Trophoblast cell (in vitro differentiated cells and primary cell): ENCODE measurements around the gene EVL.

ENCODE experiments used
- DNase-seq, 2 donors: peaks; one replicate each; pipeline ENCODE4 v3.0.0-alpha.2; 2016
- H2AFZ ChIP-seq: 2 replicates; pipeline ENCODE4 v1.6.1; 2013; ENCODE audit warnings: low read length, moderate library complexity, mild to moderate bottlenecking; ENCODE audit not compliant: insufficient read depth, poor library complexity
- H2AK5ac ChIP-seq: 2 replicates; pipeline ENCODE4 v1.6.1; 2013; ENCODE audit warnings: mild to moderate bottlenecking, low read length
- H2BK120ac ChIP-seq: 2 replicates; pipeline ENCODE4 v1.6.1; 2013; ENCODE audit warnings: low read length, mild to moderate bottlenecking, moderate library complexity; ENCODE audit not compliant: insufficient read depth, poor library complexity
- H2BK12ac ChIP-seq: 2 replicates; pipeline ENCODE4 v1.6.1; 2013; ENCODE audit warnings: mild to moderate bottlenecking, low read length, moderate library complexity
- H2BK5ac ChIP-seq: 2 replicates; pipeline ENCODE4 v1.6.1; 2013; ENCODE audit warnings: low read length, low read depth, moderate library complexity, mild to moderate bottlenecking; ENCODE audit not compliant: poor library complexity
- H3K14ac ChIP-seq: 2 replicates; pipeline ENCODE4 v1.6.1; 2013; ENCODE audit warnings: mild to moderate bottlenecking, low read length
- H3K18ac ChIP-seq: 2 replicates; pipeline ENCODE4 v1.6.1; 2013; ENCODE audit warnings: mild to moderate bottlenecking, low read length
- H3K23ac ChIP-seq: 2 replicates; pipeline ENCODE4 v1.6.1; 2013; ENCODE audit warnings: low read length
- H3K27ac ChIP-seq: 2 replicates; pipeline ENCODE4 v1.5.1; 2013; ENCODE audit warnings: low read depth, mild to moderate bottlenecking, inconsistent platforms, low read length, moderate library complexity
- H3K27me3 ChIP-seq: 2 replicates; pipeline ENCODE4 v1.6.1; 2013; ENCODE audit warnings: inconsistent platforms, mild to moderate bottlenecking, low read length, moderate library complexity; ENCODE audit not compliant: insufficient read depth
- H3K36me3 ChIP-seq, 2 experiments: 1 replicate in 1 of 2; 2 replicates in 1 of 2; pipeline ENCODE4 v1.6.1; 2013; ENCODE audit warnings: low read length in 2 of 2, mild to moderate bottlenecking in 2 of 2, moderate library complexity in 1 of 2; ENCODE audit not compliant: insufficient read depth in 2 of 2, control insufficient read depth in 1 of 2
- H3K4ac ChIP-seq: 2 replicates; pipeline ENCODE4 v1.6.1; 2013; ENCODE audit warnings: low read depth, mild to moderate bottlenecking, low read length, moderate library complexity
- H3K4me1 ChIP-seq, 2 experiments: 1 replicate in 1 of 2; 2 replicates in 1 of 2; pipeline ENCODE4 v1.6.1; 2013; ENCODE audit warnings: low read length in 2 of 2, mild to moderate bottlenecking in 2 of 2, moderate library complexity in 1 of 2; ENCODE audit not compliant: insufficient read depth in 2 of 2, control insufficient read depth in 1 of 2
- H3K4me2 ChIP-seq: 2 replicates; pipeline ENCODE4 v1.6.1; 2013; ENCODE audit warnings: inconsistent platforms, mild to moderate bottlenecking, low read length, moderate library complexity
- H3K4me3 ChIP-seq: 2 replicates; pipeline ENCODE4 v1.5.1; 2013; ENCODE audit warnings: mild to moderate bottlenecking, low read depth, low read length, inconsistent platforms
- H3K79me1 ChIP-seq: one replicate; pipeline ENCODE4 v1.6.1; 2013; ENCODE audit warnings: low read length
- H3K79me2 ChIP-seq: 2 replicates; pipeline ENCODE4 v1.6.1; 2013; ENCODE audit warnings: low read length, mild to moderate bottlenecking; ENCODE audit not compliant: control insufficient read depth, insufficient read depth, poor library complexity
- H3K9ac ChIP-seq: 2 replicates; pipeline ENCODE4 v1.6.1; 2013; ENCODE audit warnings: mild to moderate bottlenecking, low read length
- H3K9me3 ChIP-seq: 2 replicates; pipeline ENCODE4 v1.6.1; 2013; ENCODE audit warnings: low read depth, mild to moderate bottlenecking, control low read depth, inconsistent platforms, low read length; ENCODE audit not compliant: insufficient read depth
- H4K12ac ChIP-seq: 2 replicates; pipeline ENCODE4 v1.6.1; 2013; ENCODE audit warnings: low read depth, mild to moderate bottlenecking, low read length, moderate library complexity
- H4K8ac ChIP-seq: 2 replicates; pipeline ENCODE4 v1.6.1; 2013; ENCODE audit warnings: low read depth, mild to moderate bottlenecking, low read length, moderate library complexity
- H4K91ac ChIP-seq: one replicate; pipeline ENCODE4 v1.6.1; 2013; ENCODE audit warnings: low read depth, mild to moderate bottlenecking, low read length, moderate library complexity
- WGBS: extraction: QIAGEN DNeasy Blood & Tissue Kit; methylation state at CpG from one replicate; pipeline ENCODE4 v1.1.7; 2013; ENCODE audit warnings: missing lambda C conversion rate; ENCODE audit not compliant: insufficient read length, insufficient coverage; ENCODE audit errors: extremely low coverage; 5-methylcytosine and 5-hydroxymethylcytosine counted together

The EVL gene

GRCh38 chr14:100143523-100143922, 78.3 kb downstream of the EVL start:
- no peak overlapping the region for H2BK5ac ChIP-seq
- H3K79me1 ChIP-seq: no peaks in the 10 kb centered on the region
- H3K36me3 ChIP-seq: peaks cover 3 to 4% of the 10 kb centered on the region in 2 experiments
- H4K91ac ChIP-seq: no peak overlapping the region
- H2AK5ac ChIP-seq: no peak overlapping the region
- no peak overlapping the region for H4K12ac ChIP-seq
- no peak overlapping the region for H2BK120ac ChIP-seq
- no peak overlapping the region for H3K9ac ChIP-seq
- H3K23ac ChIP-seq: no peak overlapping the region
- H3K4me1 ChIP-seq: peaks cover 19 to 24% of the 10 kb centered on the region in 2 experiments
- no peak overlapping the region for H3K4me3 ChIP-seq
- no peak overlapping the region for H3K4ac ChIP-seq
- H3K79me2 ChIP-seq: no peaks in the 10 kb centered on the region
- H3K4me2 ChIP-seq: no peak overlapping the region
- H3K14ac ChIP-seq: no peak overlapping the region
- WGBS: no CpG with 5 or more reads among the region's 18 CpGs
- no peak overlapping the region for H3K27ac ChIP-seq
- H4K8ac ChIP-seq: no peak overlapping the region
- no peak overlapping the region for H3K18ac ChIP-seq
- no peak overlapping the region for H2BK12ac ChIP-seq
- H3K9me3 ChIP-seq: peaks cover 2% of the 10 kb centered on the region
- H2AFZ ChIP-seq: no peak overlapping the region
- DNase-seq: no peak
- no peaks in the 10 kb centered on the region for H3K27me3 ChIP-seq

GRCh38 chr14:100143934-100144333, 78.7 kb downstream of the EVL start:
- no peak overlapping the region for H2BK12ac ChIP-seq
- no peak overlapping the region for H3K27ac ChIP-seq
- no peaks in the 10 kb centered on the region for H3K79me2 ChIP-seq
- H4K12ac ChIP-seq: no peak overlapping the region
- no peaks in the 10 kb centered on the region for H3K79me1 ChIP-seq
- H3K4me3 ChIP-seq: no peak overlapping the region
- H3K4ac ChIP-seq: no peak overlapping the region
- H3K27me3 ChIP-seq: no peaks in the 10 kb centered on the region
- H3K14ac ChIP-seq: no peak overlapping the region
- peaks cover 19 to 24% of the 10 kb centered on the region in 2 experiments for H3K4me1 ChIP-seq
- H4K8ac ChIP-seq: no peak overlapping the region
- no peak overlapping the region for H4K91ac ChIP-seq
- no CpG with 5 or more reads among the region's 23 CpGs for WGBS
- H3K18ac ChIP-seq: no peak overlapping the region
- H2BK5ac ChIP-seq: no peak overlapping the region
- no peak overlapping the region for H3K4me2 ChIP-seq
- DNase-seq: no peak
- peaks cover 2% of the 10 kb centered on the region for H3K9me3 ChIP-seq
- no peak overlapping the region for H3K23ac ChIP-seq
- no peak overlapping the region for H2AFZ ChIP-seq
- no peak overlapping the region for H3K9ac ChIP-seq
- H2AK5ac ChIP-seq: no peak overlapping the region
- H3K36me3 ChIP-seq: peaks cover 3 to 4% of the 10 kb centered on the region in 2 experiments
- H2BK120ac ChIP-seq: no peak overlapping the region

GRCh38 chr14:100144645-100144995, 79.4 kb downstream of the EVL start:
- Histone ChIP-seq H3K4me1 (peaks cover 19 to 24% of the 10 kb centered on the region in 2 experiments), H2BK5ac (no peak overlapping the region), H3K14ac (no peak overlapping the region), H3K9me3 (peaks cover 2% of the 10 kb centered on the region), H2AK5ac (no peak overlapping the region), H4K8ac (no peak overlapping the region), H4K91ac (no peak overlapping the region), H3K27me3 (no peaks in the 10 kb centered on the region), H3K36me3 (peaks cover 3 to 4% of the 10 kb centered on the region in 2 experiments), H3K27ac (no peak overlapping the region), H3K18ac (no peak overlapping the region), H3K4me3 (no peak overlapping the region), H4K12ac (no peak overlapping the region), H3K23ac (no peak overlapping the region), H3K9ac (no peak overlapping the region), H2BK120ac (no peak overlapping the region), H3K79me1 (no peaks in the 10 kb centered on the region), H3K4ac (no peak overlapping the region), H3K4me2 (no peak overlapping the region), H2AFZ (no peak overlapping the region), H3K79me2 (no peaks in the 10 kb centered on the region), H2BK12ac (no peak overlapping the region)
- DNase-seq: no peak
- no CpG with 5 or more reads among the region's 4 CpGs for WGBS

GRCh38 chr14:100144996-100145646, 79.9 kb downstream of the EVL start:
- no peak overlapping the region for H2AK5ac ChIP-seq
- no CpG with 5 or more reads among the region's 18 CpGs for WGBS
- no peak overlapping the region for H3K23ac ChIP-seq
- no peaks in the 10 kb centered on the region for H3K27me3 ChIP-seq
- no peak overlapping the region for H3K4me2 ChIP-seq
- no peak overlapping the region for H3K14ac ChIP-seq
- no peak overlapping the region for H2BK5ac ChIP-seq
- H4K91ac ChIP-seq: no peak overlapping the region
- H3K9ac ChIP-seq: no peak overlapping the region
- no peak overlapping the region for H3K27ac ChIP-seq
- H3K36me3 ChIP-seq: peaks cover 3 to 4% of the 10 kb centered on the region in 2 experiments
- H3K4ac ChIP-seq: no peak overlapping the region
- H3K79me1 ChIP-seq: no peaks in the 10 kb centered on the region
- no peak overlapping the region for H4K12ac ChIP-seq
- no peak for DNase-seq
- H3K79me2 ChIP-seq: no peaks in the 10 kb centered on the region
- H4K8ac ChIP-seq: no peak overlapping the region
- no peak overlapping the region for H2BK12ac ChIP-seq
- no peak overlapping the region for H2BK120ac ChIP-seq
- peaks cover 2% of the 10 kb centered on the region for H3K9me3 ChIP-seq
- H3K4me3 ChIP-seq: no peak overlapping the region
- H3K4me1 ChIP-seq: peaks cover 19 to 24% of the 10 kb centered on the region in 2 experiments
- no peak overlapping the region for H2AFZ ChIP-seq
- H3K18ac ChIP-seq: no peak overlapping the region
